ENCODE results near the gene PDE7B.

DNA sequence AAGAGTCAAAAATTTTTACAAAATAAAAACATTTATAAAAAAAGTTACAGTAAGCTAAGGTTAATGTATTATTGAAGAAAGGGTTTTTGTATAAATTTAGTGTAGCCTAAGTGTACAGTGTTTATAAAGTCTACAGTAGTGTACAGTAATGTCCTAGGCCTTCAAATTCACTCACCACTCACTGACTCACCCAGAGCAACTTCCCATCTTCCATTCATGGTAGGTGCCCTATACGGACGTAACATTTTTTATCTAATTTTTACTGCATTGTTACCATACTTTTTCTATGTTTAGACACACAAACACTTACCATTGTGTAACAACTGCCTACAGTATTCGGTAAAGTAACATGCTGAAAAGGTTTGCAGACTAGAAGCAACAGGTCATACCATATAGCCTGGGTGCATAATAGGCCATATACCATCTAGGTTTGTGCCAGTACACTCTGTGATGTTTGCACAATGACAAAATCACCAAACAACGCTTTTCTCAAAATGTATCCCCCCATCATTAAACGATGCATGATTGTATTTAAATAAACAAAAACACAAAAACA lies 392.6 kb downstream of the PDE7B start:
- no peak for TF ChIP-seq EZH2phosphoT487 (IDR thresholded peaks at IDR 0.05; ENCODE audit: borderline replicate concordance, low read depth, low read length)
- TF ChIP-seq, protein P1, sequence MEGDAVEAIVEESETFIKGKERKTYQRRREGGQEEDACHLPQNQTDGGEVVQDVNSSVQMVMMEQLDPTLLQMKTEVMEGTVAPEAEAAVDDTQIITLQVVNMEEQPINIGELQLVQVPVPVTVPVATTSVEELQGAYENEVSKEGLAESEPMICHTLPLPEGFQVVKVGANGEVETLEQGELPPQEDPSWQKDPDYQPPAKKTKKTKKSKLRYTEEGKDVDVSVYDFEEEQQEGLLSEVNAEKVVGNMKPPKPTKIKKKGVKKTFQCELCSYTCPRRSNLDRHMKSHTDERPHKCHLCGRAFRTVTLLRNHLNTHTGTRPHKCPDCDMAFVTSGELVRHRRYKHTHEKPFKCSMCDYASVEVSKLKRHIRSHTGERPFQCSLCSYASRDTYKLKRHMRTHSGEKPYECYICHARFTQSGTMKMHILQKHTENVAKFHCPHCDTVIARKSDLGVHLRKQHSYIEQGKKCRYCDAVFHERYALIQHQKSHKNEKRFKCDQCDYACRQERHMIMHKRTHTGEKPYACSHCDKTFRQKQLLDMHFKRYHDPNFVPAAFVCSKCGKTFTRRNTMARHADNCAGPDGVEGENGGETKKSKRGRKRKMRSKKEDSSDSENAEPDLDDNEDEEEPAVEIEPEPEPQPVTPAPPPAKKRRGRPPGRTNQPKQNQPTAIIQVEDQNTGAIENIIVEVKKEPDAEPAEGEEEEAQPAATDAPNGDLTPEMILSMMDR (conservative IDR thresholded peaks at IDR 0.05; ENCODE audit: low read length), result no peak

All from OCI-LY7 (cell line).